ENCODE results near the gene THSD4. TPM values are rescaled to one million over a fixed set of nuclear protein-coding genes. Genes with fewer than 3 reads are reported as not detected.

THSD4 gene
- total and polyA plus RNA-seq, 7 donors: 1.4 to 7.8 (median 2.2) TPM

DNA sequence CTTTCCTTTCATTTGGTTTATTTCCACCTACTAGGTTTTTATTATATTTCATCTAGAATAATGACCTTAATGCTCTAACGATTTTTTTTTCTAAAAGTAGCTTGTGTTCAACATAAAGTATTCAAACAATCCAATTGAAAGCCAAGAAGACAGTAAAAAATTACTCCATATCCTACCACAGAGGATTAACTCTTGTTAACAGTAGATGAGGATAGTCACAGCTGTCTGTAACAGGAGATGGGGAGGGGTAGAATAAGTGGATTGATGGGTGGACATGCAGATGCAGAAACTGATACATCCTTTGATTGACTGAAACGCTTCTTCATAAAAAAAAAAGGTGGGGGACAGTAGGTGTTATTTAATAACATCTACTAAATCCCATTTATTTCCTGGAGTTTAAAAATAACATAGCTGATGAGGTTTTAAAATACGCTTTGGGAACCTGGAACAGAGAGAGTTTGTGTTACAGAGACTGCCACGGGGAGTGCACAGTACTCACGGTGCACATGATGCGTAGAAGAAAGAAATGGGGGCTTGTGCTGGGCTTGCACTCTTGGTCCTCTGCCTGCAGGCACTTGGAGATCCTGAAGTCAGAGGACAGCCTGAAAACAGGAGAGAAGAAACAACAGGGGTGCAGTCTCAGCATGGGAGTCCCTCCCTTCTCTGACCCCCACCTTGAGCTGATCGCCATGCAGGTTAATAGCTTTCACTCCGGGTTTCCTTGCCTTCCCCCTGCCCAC lies 226.7 kb downstream of the THSD4 start:
- H3K27me3 ChIP-seq: no peaks in the 10 kb centered on the region
- H3K36me3 ChIP-seq: no peaks in the 10 kb centered on the region
- no peak overlapping the region for H3K4me3 ChIP-seq
- no peak for DNase-seq
- no peaks in the 10 kb centered on the region for H3K4me1 ChIP-seq
- H3K27ac ChIP-seq: no peak overlapping the region
- WGBS, 2 donors: 84 to 86% methylated on average over 8 of the region's 8 CpGs
- H3K9me3 ChIP-seq: no peaks in the 10 kb centered on the region
- intact Hi-C loops (cut with DNase I): no loop called here
- TF ChIP-seq, protein P1, sequence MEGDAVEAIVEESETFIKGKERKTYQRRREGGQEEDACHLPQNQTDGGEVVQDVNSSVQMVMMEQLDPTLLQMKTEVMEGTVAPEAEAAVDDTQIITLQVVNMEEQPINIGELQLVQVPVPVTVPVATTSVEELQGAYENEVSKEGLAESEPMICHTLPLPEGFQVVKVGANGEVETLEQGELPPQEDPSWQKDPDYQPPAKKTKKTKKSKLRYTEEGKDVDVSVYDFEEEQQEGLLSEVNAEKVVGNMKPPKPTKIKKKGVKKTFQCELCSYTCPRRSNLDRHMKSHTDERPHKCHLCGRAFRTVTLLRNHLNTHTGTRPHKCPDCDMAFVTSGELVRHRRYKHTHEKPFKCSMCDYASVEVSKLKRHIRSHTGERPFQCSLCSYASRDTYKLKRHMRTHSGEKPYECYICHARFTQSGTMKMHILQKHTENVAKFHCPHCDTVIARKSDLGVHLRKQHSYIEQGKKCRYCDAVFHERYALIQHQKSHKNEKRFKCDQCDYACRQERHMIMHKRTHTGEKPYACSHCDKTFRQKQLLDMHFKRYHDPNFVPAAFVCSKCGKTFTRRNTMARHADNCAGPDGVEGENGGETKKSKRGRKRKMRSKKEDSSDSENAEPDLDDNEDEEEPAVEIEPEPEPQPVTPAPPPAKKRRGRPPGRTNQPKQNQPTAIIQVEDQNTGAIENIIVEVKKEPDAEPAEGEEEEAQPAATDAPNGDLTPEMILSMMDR (IDR thresholded peaks at IDR 0.05): no peak
- TF ChIP-seq POLR2AphosphoS5 (IDR thresholded peaks at IDR 0.05) (no peak), POLR2A (IDR thresholded peaks at IDR 0.05) (no peak), EP300 (IDR thresholded peaks at IDR 0.05) (no peak)

DNA sequence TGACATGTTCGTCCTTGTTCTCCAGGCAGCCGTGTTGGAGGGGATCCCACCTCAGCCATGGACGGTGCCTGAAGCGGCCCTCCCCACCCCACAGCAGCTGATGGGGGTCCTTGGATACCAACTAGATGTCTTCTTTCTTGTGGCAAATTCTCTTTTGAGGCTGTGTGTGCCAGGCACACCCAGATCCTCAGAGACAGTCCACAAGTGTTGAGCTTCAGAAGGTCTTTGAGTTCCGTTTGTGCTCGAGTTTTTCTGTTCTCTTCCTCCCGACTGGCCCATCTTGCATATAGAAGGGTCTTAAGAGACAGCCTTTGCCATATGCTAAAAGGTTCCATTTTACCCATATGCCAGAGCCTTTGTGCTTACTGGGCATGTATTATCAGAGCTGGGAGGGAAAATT lies 227.4 kb downstream of the THSD4 start:
- DNase-seq: no peak
- H3K4me1 ChIP-seq: no peaks in the 10 kb centered on the region
- WGBS, 2 donors: 91 to 93% methylated on average over 7 of the region's 7 CpGs
- intact Hi-C loops (cut with DNase I): no loop called here
- H3K4me3 ChIP-seq: no peak overlapping the region
- no peak overlapping the region for H3K27ac ChIP-seq
- H3K27me3 ChIP-seq: no peaks in the 10 kb centered on the region
- TF ChIP-seq POLR2AphosphoS5 (IDR thresholded peaks at IDR 0.05): no peak
- TF ChIP-seq, protein P1 (IDR thresholded peaks at IDR 0.05): no peak
- no peak for TF ChIP-seq POLR2A (IDR thresholded peaks at IDR 0.05)
- TF ChIP-seq EP300 (IDR thresholded peaks at IDR 0.05): no peak
- no peaks in the 10 kb centered on the region for H3K9me3 ChIP-seq
- no peaks in the 10 kb centered on the region for H3K36me3 ChIP-seq

DNA sequence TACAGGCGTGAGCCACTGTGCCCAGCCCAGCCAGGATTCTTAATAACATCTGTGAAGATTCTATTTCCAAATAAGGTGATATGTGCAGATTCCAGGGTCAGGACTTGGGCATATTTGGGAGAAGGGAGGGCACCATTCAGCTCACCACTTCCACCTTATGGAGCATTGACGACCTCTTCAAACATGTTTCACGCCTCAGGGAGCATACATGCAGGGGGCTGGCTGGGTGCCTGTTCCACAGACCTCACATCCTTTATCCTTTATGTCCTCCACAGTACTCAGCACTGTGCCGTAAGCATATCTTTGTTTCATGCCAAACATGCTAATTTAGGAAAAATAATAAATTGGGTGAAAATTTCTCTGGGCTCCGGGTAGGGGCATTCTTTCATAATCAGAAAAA lies 229.0 kb downstream of the THSD4 start:
- intact Hi-C loops (cut with DNase I): no loop called here
- Histone ChIP-seq H3K4me3 (no peak overlapping the region), H3K27me3 (no peaks in the 10 kb centered on the region), H3K9me3 (no peaks in the 10 kb centered on the region), H3K4me1 (peaks cover 0 to 11% (median 8%) of the 10 kb centered on the region in 4 donors), H3K36me3 (no peaks in the 10 kb centered on the region), H3K27ac (no peak overlapping the region)
- no peak for DNase-seq
- TF ChIP-seq, protein P1 (IDR thresholded peaks at IDR 0.05): no peak
- TF ChIP-seq EP300 (IDR thresholded peaks at IDR 0.05) (no peak), POLR2AphosphoS5 (IDR thresholded peaks at IDR 0.05) (no peak), POLR2A (IDR thresholded peaks at IDR 0.05) (no peak)
- 93 to 97% methylated on average over 5 of the region's 5 CpGs for WGBS, 2 donors

DNA sequence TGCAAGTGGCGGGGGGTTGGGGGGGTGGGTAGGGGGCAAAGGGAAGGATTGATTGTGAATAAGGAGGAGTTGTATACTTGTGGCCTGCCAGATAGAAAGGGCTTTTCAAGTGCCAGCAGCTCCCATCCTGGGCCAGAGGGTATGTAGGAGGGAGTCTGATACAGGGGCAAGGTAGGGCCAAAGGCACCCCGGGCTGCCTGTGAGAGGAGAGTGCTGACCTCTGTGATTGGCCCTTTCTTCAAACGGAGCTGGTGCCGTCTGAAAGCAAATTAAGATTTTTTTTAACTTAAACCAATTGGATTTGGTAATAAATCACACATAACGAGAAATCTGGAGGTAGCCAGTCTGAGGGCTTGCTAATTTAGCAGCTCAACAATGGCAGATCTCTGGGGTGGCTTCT lies 229.9 kb downstream of the THSD4 start:
- Histone ChIP-seq H3K9me3 (no peaks in the 10 kb centered on the region), H3K27me3 (no peaks in the 10 kb centered on the region), H3K4me1 (peaks cover 0 to 20% (median 16%) of the 10 kb centered on the region in 4 donors), H3K4me3 (no peak overlapping the region), H3K27ac (no peak overlapping the region), H3K36me3 (no peaks in the 10 kb centered on the region)
- TF ChIP-seq POLR2AphosphoS5 (IDR thresholded peaks at IDR 0.05) (no peak), POLR2A (IDR thresholded peaks at IDR 0.05) (no peak), EP300 (IDR thresholded peaks at IDR 0.05) (no peak)
- TF ChIP-seq, protein P1 (IDR thresholded peaks at IDR 0.05): no peak
- no peak for DNase-seq
- 79 to 89% methylated on average over 5 of the region's 5 CpGs for WGBS, 2 donors
- intact Hi-C loops (cut with DNase I): no loop called here

DNA sequence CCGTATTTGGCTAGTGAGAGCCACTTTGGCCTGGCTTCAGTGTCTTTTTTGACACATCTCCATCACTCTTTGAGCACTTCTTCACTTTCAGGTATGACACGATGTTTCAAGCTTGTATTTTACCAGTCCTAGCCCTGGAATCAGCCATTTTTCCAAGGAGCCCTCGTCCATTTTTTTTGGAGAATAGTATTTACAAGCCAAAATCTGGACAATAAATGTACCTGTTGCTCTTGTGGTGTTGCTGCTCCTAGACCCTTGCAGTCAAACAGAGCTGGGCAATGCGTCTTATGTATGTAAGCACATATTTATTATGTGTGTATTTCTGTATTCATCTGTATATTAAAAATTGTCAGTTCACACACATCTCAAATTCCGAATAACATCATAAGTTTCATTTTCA lies 231.2 kb downstream of the THSD4 start:
- H3K4me3 ChIP-seq: no peak overlapping the region
- no peaks in the 10 kb centered on the region for H3K9me3 ChIP-seq
- WGBS, 2 donors: 93 to 94% methylated on average over 5 of the region's 5 CpGs
- no peak overlapping the region for H3K27ac ChIP-seq
- intact Hi-C loops (cut with DNase I): no loop called here
- DNase-seq: no peak
- H3K27me3 ChIP-seq: no peaks in the 10 kb centered on the region
- H3K36me3 ChIP-seq: no peaks in the 10 kb centered on the region
- peaks cover 0 to 29% (median 21%) of the 10 kb centered on the region in 4 donors for H3K4me1 ChIP-seq
- no peak for TF ChIP-seq EP300 (IDR thresholded peaks at IDR 0.05)
- no peak for TF ChIP-seq POLR2AphosphoS5 (IDR thresholded peaks at IDR 0.05)
- TF ChIP-seq, protein P1 (IDR thresholded peaks at IDR 0.05): no peak
- TF ChIP-seq POLR2A (IDR thresholded peaks at IDR 0.05): no peak

All from sigmoid colon (tissue), 7 donors.